ENCODE results near the gene TNFRSF4.

- TF ChIP-seq CTCF (IDR thresholded peaks at IDR 0.05) (no peak), ZFX (IDR thresholded peaks at IDR 0.05; ENCODE audit: borderline replicate concordance) (no peak)
These were observed 48.8 kb upstream of the TNFRSF4 start for GRCh38 chr1:1262758-1263157.

All from 22Rv1 (cell line).